ENCODE data around the gene NT5E. TPM values are rescaled to one million over a fixed set of nuclear protein-coding genes. Genes with fewer than 3 reads are reported as not detected.
"Not testable (repeated sequence)": the region's sequence is repeated elsewhere in the genome, so short reads cannot be mapped to it uniquely, and the experiment has no call there.

The NT5E gene
- 145 and 216 TPM in 2 replicates for total RNA-seq

DNA sequence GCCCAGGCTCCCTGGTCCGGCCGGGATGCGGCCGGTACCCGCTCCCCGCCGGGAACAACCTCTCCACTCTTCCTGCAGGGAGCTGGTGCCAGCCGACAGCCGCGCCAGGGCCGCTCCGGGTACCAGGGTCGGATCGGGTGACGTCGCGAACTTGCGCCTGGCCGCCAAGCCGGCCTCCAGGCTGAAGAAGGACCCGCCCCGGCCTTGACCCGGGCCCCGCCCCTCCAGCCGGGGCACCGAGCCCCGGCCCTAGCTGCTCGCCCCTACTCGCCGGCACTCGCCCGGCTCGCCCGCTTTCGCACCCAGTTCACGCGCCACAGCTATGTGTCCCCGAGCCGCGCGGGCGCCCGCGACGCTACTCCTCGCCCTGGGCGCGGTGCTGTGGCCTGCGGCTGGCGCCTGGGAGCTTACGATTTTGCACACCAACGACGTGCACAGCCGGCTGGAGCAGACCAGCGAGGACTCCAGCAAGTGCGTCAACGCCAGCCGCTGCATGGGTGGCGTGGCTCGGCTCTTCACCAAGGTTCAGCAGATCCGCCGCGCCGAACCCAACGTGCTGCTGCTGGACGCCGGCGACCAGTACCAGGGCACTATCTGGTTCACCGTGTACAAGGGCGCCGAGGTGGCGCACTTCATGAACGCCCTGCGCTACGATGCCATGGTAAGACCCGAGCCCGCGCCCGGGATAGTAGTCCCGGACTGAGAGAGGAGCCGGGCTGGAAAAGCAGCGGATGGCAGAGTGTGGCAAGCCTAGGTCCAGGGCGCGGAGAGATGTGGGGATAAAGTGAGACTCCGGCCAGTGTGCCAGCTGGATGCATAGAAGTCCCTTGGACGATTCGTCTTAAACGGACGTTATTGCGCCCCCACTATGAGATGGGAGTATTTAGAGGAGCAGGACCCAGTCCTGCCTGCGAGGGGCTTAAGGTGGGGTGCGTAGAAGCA lies at the start of gene NT5E:
Gene NT5E (plus strand): TSS at position 266 of the 942 bp plus-strand sequence. CDS start 57 bp downstream, at position 323.
- TF ChIP-seq, protein P1, sequence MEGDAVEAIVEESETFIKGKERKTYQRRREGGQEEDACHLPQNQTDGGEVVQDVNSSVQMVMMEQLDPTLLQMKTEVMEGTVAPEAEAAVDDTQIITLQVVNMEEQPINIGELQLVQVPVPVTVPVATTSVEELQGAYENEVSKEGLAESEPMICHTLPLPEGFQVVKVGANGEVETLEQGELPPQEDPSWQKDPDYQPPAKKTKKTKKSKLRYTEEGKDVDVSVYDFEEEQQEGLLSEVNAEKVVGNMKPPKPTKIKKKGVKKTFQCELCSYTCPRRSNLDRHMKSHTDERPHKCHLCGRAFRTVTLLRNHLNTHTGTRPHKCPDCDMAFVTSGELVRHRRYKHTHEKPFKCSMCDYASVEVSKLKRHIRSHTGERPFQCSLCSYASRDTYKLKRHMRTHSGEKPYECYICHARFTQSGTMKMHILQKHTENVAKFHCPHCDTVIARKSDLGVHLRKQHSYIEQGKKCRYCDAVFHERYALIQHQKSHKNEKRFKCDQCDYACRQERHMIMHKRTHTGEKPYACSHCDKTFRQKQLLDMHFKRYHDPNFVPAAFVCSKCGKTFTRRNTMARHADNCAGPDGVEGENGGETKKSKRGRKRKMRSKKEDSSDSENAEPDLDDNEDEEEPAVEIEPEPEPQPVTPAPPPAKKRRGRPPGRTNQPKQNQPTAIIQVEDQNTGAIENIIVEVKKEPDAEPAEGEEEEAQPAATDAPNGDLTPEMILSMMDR (conservative IDR thresholded peaks at IDR 0.05; ENCODE audit: low read depth, low read length): no peak
- DNase-seq (ENCODE audit: low read depth): no peak
- peak within 1 kb of the TSS; percentile 94 for H3K4me3 ChIP-seq (ENCODE audit: low read depth, low read length)

DNA sequence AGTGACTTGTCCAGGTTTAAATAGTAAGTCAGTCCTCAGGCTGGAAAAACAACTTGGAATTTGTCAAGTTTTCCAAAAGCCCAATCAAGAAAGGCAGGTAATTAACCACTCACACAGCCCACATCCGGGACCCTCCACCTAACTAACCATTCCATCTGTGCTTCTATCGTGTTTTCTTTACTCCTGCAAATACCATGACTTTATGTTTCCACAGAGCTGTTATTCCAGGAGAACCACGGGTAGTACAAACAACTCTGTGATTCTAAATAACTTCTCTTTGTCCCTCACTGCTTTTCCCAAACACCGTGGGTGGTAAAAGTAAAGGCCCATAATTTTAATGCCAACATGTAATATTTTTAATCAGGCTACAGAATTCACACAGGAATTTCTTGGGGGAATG lies 49.6 kb upstream of the NT5E start:
- TF ChIP-seq, protein P1 (conservative IDR thresholded peaks at IDR 0.05; ENCODE audit: low read depth, low read length): no peak
- no peak overlapping the region for H3K4me3 ChIP-seq (ENCODE audit: low read depth, low read length)
- no peak for DNase-seq (ENCODE audit: low read depth)

DNA sequence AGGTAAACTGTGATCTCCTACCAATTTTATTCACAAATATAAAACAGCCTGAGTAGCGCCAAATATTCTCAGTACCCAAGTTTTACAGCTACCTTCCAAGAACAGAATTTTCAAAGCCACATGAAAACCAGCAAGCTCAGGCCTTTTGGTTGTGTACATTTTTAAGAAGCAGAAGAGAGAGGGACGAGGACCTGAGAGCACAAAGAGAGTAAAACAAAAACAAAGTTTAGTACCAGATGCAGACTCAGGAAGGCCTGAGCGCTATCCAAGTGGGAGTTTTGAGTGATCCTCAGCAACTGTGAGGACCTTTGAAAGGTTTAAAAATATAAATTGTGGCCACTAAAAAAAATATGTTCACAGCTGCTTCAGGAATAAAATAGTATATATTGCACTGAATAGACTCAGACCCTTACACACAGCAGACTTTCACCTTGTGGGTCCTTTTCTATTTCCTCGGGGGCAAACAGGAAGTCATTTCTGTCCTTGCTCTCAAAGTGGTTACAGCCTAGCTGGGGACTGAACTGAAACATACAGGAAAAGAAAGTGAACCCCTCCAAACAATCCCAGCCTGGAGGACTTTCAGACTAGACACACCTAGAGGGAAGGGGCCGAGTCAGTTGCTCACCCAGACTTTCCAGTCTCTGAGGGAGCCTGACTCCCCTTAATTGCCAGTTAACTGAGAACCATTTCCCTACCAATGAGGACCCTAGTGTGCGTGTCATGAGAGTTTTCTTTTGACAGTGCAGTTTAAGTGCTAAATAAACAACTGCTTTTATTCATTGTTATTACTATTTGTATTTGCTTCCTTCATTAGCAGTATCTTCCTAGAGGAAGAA lies 48.5 kb upstream of the NT5E start:
- H3K4me3 ChIP-seq (ENCODE audit: low read depth, low read length): no peak overlapping the region
- TF ChIP-seq, protein P1 (conservative IDR thresholded peaks at IDR 0.05; ENCODE audit: low read depth, low read length): no peak
- no peak for DNase-seq (ENCODE audit: low read depth)

DNA sequence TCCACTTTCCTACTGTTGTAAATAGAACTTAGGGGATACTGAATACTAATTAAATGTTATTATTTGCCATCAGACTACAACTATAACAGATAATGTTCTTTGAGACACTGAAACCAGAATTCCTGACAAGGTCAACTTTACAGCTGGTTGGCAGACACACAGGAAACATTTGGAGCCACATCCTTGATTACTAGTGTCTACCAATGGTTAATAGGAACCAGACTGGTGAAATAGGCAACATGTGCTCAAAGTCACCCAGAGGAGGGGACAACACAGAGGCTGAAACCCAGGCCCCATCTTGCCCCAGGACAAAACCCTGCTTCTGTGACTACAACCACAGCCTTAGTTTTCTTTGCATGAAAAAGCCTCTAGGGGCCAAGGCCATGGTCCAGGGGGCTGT lies 47.8 kb upstream of the NT5E start:
- TF ChIP-seq, protein P1 (conservative IDR thresholded peaks at IDR 0.05; ENCODE audit: low read depth, low read length): no peak
- no peak for DNase-seq (ENCODE audit: low read depth)
- no peak overlapping the region for H3K4me3 ChIP-seq (ENCODE audit: low read depth, low read length)

DNA sequence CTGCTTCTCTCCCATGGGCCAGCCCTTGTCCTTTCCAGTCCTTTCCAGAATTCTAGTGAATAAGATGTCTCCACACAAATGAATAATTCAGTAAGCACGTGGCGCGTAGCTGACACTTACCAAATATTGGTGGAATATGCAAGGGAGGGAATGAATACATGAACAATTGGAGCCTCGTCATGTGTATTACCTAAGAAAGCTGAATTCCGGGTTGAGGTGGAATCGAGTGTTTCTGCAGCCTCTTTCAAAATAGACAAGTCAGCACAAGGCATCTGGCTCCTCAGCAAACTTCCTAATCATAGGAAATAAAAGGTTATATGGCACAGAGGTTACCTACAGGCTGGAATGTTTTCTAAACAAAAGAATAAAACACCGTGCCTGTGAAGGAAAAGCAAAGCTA lies 47.0 kb upstream of the NT5E start:
- DNase-seq (ENCODE audit: low read depth): no peak
- TF ChIP-seq, protein P1 (conservative IDR thresholded peaks at IDR 0.05; ENCODE audit: low read depth, low read length): no peak
- no peak overlapping the region for H3K4me3 ChIP-seq (ENCODE audit: low read depth, low read length)

DNA sequence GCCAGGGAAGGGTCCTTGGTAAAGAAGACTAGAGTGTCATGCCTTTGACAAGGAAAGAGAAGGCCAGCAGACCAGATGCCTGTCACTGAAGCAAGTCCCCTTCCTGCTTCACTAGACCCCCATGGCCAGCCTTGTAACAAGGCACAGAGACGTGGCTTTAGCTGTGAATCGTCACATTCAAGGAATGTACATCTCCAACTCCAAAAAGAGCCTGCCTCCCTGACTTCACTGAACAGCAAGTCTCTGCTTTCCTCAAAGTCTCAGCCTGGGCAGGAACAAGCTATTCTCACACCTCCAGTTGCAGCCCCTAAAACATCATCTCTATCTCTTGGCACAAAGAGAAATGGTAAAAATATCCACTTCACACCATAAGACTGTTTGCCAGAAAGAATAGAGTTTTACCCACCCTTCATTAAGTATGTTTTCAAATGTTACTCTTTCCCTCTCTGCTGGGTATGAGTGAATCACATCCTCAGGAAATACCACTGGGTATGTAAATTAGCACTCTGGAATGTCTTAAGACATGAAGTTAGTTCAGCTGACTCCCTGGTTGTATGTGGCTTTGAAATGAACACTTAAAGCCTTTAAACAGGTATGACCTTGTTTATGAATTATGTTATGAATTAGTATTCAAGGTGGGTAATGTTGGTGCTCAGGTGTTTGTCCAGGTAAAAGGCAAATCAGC lies 46.4 kb upstream of the NT5E start:
- peak overlapping the region; percentile 26 for H3K4me3 ChIP-seq (ENCODE audit: low read depth, low read length)
- TF ChIP-seq, protein P1 (conservative IDR thresholded peaks at IDR 0.05; ENCODE audit: low read depth, low read length): no peak
- peak; percentile 84 for DNase-seq (ENCODE audit: low read depth)

DNA sequence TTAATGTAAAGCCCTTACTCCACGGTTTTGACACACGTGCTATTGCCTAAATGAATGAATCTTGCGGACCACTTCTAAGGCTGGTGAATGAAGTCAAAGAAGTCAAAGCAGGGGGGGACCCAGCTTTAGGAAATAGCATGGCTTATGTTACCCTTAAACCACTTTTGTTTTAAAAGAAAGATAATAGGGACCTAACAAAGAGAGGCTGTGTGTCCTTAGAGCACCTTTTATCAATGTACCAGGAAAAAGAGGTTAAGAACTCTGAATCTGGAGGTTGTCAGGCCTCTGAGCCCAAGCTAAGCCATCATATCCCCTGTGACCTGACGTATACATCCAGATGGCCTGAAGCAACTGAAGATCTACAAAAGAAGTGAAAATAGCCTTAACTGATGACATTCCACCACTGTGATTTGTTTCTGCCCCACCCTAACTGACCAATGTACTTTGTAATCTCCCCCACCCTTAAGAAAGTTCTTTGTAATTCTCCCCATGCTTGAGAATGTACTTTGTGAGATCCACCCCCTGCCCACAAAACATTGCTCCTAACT lies 45.8 kb upstream of the NT5E start:
- H3K4me3 ChIP-seq (ENCODE audit: low read depth, low read length): peak overlapping the region; percentile 26
- not testable (repeated sequence) for DNase-seq (ENCODE audit: low read depth)

All from epithelial cell of proximal tubule (primary cell).